T-cell (primary cell): ENCODE measurements around the gene SST. TPM values are rescaled to one million over a fixed set of nuclear protein-coding genes. Genes with fewer than 3 reads are reported as not detected.
"Not testable (repeated sequence)": the region's sequence is repeated elsewhere in the genome, so short reads cannot be mapped to it uniquely, and the experiment has no call there.

Source experiments
- ATAC-seq, 4 experiments: fragments of 200-7000 bp in 3 of 4; fragments of 150-1000 bp in 1 of 4; cut with Tn5 transposase; replicated peaks in 1 of 4; 1 replicate in 3 of 4; 2 replicates in 1 of 4; pipeline ENCODE4 v1.10.0; 2021; ENCODE audit warnings: moderate library complexity in 3 of 4, mild to moderate bottlenecking in 2 of 4, moderate number of reproducible peaks in 1 of 4
- CTCF ChIA-PET, 2 donors: fragments of 300-600 bp; sonication (Branson Sonifier 250); formaldehyde crosslinking; loops; one replicate each; lab custom pipeline; 2022; ENCODE audit warnings: antibody characterized with exemption in 2 of 2; lab: Charles Lee
- POLR2A ChIA-PET, 2 donors: fragments of 300-600 bp; sonication (Branson Sonifier 250); formaldehyde crosslinking; loops; one replicate each; lab custom pipeline; 2022; ENCODE audit warnings: antibody characterized with exemption in 2 of 2; lab: Charles Lee
- DNase-seq, 35 experiments: peaks; one replicate each; pipeline versions ENCODE4 v3.0.0 to v3.0.0-alpha.2; 2013 to 2023
- H3K27ac ChIP-seq: one replicate; pipeline ENCODE4 v1.5.1; 2013; ENCODE audit warnings: low read length
- H3K27me3 ChIP-seq, 2 experiments: replicated peaks in 1 of 2; 1 replicate in 1 of 2; 2 replicates in 1 of 2; pipeline versions ENCODE4 v1.6.1 to v1.7.0; 2013; ENCODE audit warnings: low read length in 1 of 2, mixed read lengths in 1 of 2; ENCODE audit not compliant: control insufficient read depth in 2 of 2, insufficient read depth in 2 of 2; ENCODE audit errors: extremely low read depth in 1 of 2
- H3K36me3 ChIP-seq, 2 donors: 1 replicate in 1 of 2; 2 replicates in 1 of 2; pipeline versions ENCODE4 v1.6.1 to v1.7.0; 2013; ENCODE audit warnings: low read length in 1 of 2; ENCODE audit not compliant: control insufficient read depth in 2 of 2, insufficient read depth in 1 of 2; ENCODE audit errors: extremely low read depth in 1 of 2
- H3K4me1 ChIP-seq, 2 experiments: 1 replicate in 1 of 2; 2 replicates in 1 of 2; pipeline versions ENCODE4 v1.6.1 to v1.7.0; 2013; ENCODE audit warnings: low read length in 2 of 2, mixed read lengths in 1 of 2; ENCODE audit not compliant: insufficient read depth in 2 of 2, control insufficient read depth in 1 of 2; ENCODE audit errors: extremely low read depth in 1 of 2
- H3K4me3 ChIP-seq, 2 donors: 1 replicate in 1 of 2; 2 replicates in 1 of 2; pipeline versions ENCODE4 v1.5.1 to v1.7.0; 2013; ENCODE audit warnings: mild to moderate bottlenecking in 2 of 2, low read length in 1 of 2, moderate library complexity in 1 of 2; ENCODE audit not compliant: control insufficient read depth in 1 of 2; ENCODE audit errors: extremely low read depth in 1 of 2
- H3K9me3 ChIP-seq: 2 replicates; pipeline ENCODE4 v1.7.0; 2013
- H3K27ac Mint-ChIP-seq, 2 donors: one replicate each; pipeline ENCODE4 v1.8.0; 2020 to 2021; ENCODE audit warnings: mild to moderate bottlenecking in 2 of 2, mixed read lengths in 2 of 2
- H3K27me3 Mint-ChIP-seq, 2 donors: one replicate each; pipeline ENCODE4 v1.8.0; 2021 to 2022; ENCODE audit warnings: mixed read lengths in 2 of 2
- H3K36me3 Mint-ChIP-seq: one replicate; pipeline ENCODE4 v1.8.0; 2021; ENCODE audit warnings: mixed read lengths
- H3K4me1 Mint-ChIP-seq, 3 donors: one replicate each; pipeline ENCODE4 v1.8.0; 2020 to 2022; ENCODE audit warnings: mixed read lengths in 3 of 3, mild to moderate bottlenecking in 1 of 3
- H3K4me3 Mint-ChIP-seq, 3 donors: one replicate each; pipeline ENCODE4 v1.8.0; 2020 to 2022; ENCODE audit warnings: mild to moderate bottlenecking in 3 of 3, mixed read lengths in 3 of 3, moderate library complexity in 3 of 3
- H3K9me3 Mint-ChIP-seq, 3 donors: one replicate each; pipeline ENCODE4 v1.8.0; 2020 to 2022; ENCODE audit warnings: mixed read lengths in 3 of 3
- WGBS: methylation state at CpG from one replicate; pipeline ENCODE4 v1.1.5; 2013; ENCODE audit warnings: missing lambda C conversion rate; ENCODE audit not compliant: insufficient coverage; 5-methylcytosine and 5-hydroxymethylcytosine counted together
- total RNA-seq, 35 experiments: library from RNA in 6 of 35; stranded (reverse) in 6 of 35; fragments of 120-200 nt in 1 of 35; gene quantifications; one replicate each; pipeline versions ENCODE4 v1.2.1 to v1.2.4 and lab custom pipeline; 2013 to 2026

SST gene
- total RNA-seq, 5 donors from 2014 or later (not counting 1 experiment from before 2014, with no cell fraction given): not detected

DNA sequence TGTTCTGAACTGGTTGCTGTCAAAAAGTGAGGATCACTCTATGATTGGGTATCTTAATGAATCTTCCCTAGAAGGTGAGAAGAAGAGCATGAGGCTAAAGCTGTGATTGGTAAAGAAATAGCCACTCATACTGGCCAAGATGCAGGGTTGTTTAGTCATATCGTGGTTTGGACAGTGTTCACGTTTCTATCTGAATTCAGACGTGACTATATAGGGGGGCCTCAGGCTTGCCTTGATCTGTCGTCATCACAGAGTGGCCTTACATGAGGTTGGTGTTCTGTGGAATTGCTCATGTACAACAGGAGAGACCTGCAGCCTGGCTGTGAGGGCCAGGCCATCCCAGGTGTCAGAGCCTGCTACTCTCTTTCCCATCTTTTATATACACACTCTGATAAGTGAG is 19.8 kb upstream of the SST start:
- DNase-seq (no peak), ATAC-seq (no peak)
- Histone ChIP-seq H3K4me1 (no peaks in the 10 kb centered on the region), H3K27me3 (peaks cover 0 to 7% of the 10 kb centered on the region in 2 experiments), H3K4me3 (no peak overlapping the region), H3K36me3 (no peaks in the 10 kb centered on the region), H3K9me3 (no peaks in the 10 kb centered on the region), H3K27ac (no peak overlapping the region)
- WGBS: 67% methylated on average over 4 of the region's 4 CpGs
- POLR2A ChIA-PET: no interaction called here
- Mint-ChIP-seq H3K4me1 (no peaks in the 10 kb centered on the region), H3K9me3 (peaks cover 4 to 15% (median 13%) of the 10 kb centered on the region in 3 donors), H3K27me3 (peaks cover 32 to 37% of the 10 kb centered on the region in 2 donors), H3K36me3 (no peaks in the 10 kb centered on the region), H3K27ac (no peak overlapping the region), H3K4me3 (no peak overlapping the region)
- CTCF ChIA-PET: no interaction called here

- Mint-ChIP-seq H3K36me3 (no peaks in the 10 kb centered on the region), H3K4me1 (no peaks in the 10 kb centered on the region), H3K9me3 (peaks cover 4 to 15% (median 13%) of the 10 kb centered on the region in 3 donors), H3K4me3 (no peak overlapping the region), H3K27me3 (peaks cover 27 to 29% of the 10 kb centered on the region in 2 donors), H3K27ac (no peak overlapping the region)
- Histone ChIP-seq H3K4me1 (no peaks in the 10 kb centered on the region), H3K27ac (no peak overlapping the region), H3K4me3 (no peak overlapping the region), H3K27me3 (peaks cover 0 to 9% of the 10 kb centered on the region in 2 experiments), H3K9me3 (no peaks in the 10 kb centered on the region), H3K36me3 (no peaks in the 10 kb centered on the region)
- ChIA-PET POLR2A (no interaction called here), CTCF (no interaction called here)
- ATAC-seq (no peak), DNase-seq (no peak)
- WGBS: no CpG with 5 or more reads among the region's 5 CpGs
Measured at GRCh38 chr3:187686621-187687273, 16.6 kb upstream of the SST start.

DNA sequence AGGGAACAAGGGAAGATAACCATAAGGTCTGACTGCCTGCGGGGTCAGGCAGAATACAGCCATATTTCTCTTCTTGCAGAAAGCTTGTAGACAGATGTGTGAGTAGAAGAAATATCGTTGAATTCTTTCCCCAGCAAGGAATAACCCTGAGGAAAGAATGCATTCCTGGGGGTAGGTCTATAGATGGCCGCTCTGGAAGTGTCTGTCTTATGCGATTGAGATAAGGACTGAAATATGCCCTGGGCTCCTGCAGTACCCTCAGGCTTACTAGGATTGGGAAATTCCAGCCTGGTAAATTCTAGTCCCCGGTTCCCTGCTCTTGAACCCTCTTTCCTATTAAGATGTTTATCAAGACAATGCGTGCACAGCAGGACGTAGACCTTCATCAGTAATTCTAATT is 15.8 kb upstream of the SST start:
- Histone ChIP-seq H3K4me3 (no peak overlapping the region), H3K9me3 (no peaks in the 10 kb centered on the region), H3K27me3 (peaks cover 0 to 11% of the 10 kb centered on the region in 2 experiments), H3K27ac (no peak overlapping the region), H3K36me3 (no peaks in the 10 kb centered on the region), H3K4me1 (no peaks in the 10 kb centered on the region)
- WGBS: 97% methylated on average over 3 of the region's 7 CpGs
- CTCF ChIA-PET: no interaction called here
- Mint-ChIP-seq H3K36me3 (no peaks in the 10 kb centered on the region), H3K27ac (no peak overlapping the region), H3K27me3 (peaks cover 20 to 28% of the 10 kb centered on the region in 2 donors), H3K4me1 (no peaks in the 10 kb centered on the region), H3K9me3 (peaks cover 4 to 15% (median 13%) of the 10 kb centered on the region in 3 donors), H3K4me3 (no peak overlapping the region)
- POLR2A ChIA-PET: no interaction called here
- ATAC-seq (no peak), DNase-seq (no peak)

GRCh38 chr3:187684880-187685279 is 14.7 kb upstream of the SST start:
- Mint-ChIP-seq H3K9me3 (peaks cover 4 to 15% (median 13%) of the 10 kb centered on the region in 3 donors), H3K27me3 (peaks cover 26 to 33% of the 10 kb centered on the region in 2 donors), H3K4me3 (no peak overlapping the region), H3K27ac (no peak overlapping the region), H3K4me1 (no peaks in the 10 kb centered on the region), H3K36me3 (no peaks in the 10 kb centered on the region)
- ChIA-PET POLR2A (no interaction called here), CTCF (interaction anchor here in 1 of 2 donors (0.6 to 0.7 kb wide), 2 partner anchors 1350 to 1924 kb away, joined by 3 to 4 read pairs; no protein-coding TSS in a partner anchor)
- H3K4me1 ChIP-seq: no peaks in the 10 kb centered on the region
- H3K27me3 ChIP-seq: peaks cover 0 to 14% of the 10 kb centered on the region in 2 experiments
- no peaks in the 10 kb centered on the region for H3K9me3 ChIP-seq
- H3K27ac ChIP-seq: no peak overlapping the region
- no CpG with 5 or more reads among the region's 2 CpGs for WGBS
- DNase-seq: no peak
- no peak for ATAC-seq
- H3K4me3 ChIP-seq: no peak overlapping the region
- no peaks in the 10 kb centered on the region for H3K36me3 ChIP-seq

DNA sequence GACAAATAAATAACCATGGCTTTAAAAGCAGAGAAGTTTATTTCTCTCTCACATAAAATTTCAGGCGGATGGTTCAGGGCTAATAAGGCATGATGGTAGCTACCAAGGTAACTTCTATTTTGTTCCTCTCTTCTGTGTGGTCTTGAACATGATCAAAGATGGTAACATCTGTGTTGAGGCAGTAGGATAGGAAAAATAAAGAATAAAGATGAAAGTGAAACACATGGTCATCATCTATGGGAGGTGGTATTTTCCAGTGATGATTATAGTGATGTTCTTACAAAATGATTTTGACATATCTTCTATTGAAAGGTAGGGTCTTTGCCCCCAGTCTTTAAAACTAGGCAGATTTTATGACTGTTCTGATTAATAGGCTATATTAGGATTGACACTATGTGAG is 14.2 kb upstream of the SST start:
- Mint-ChIP-seq H3K27ac (no peak overlapping the region), H3K4me3 (no peak overlapping the region), H3K9me3 (peaks cover 4 to 15% (median 13%) of the 10 kb centered on the region in 3 donors), H3K4me1 (peaks cover 0 to 2% (median 0%) of the 10 kb centered on the region in 3 donors), H3K27me3 (peaks cover 30 to 33% of the 10 kb centered on the region in 2 donors), H3K36me3 (no peaks in the 10 kb centered on the region)
- Histone ChIP-seq H3K27ac (no peak overlapping the region), H3K36me3 (no peaks in the 10 kb centered on the region), H3K4me1 (no peaks in the 10 kb centered on the region), H3K27me3 (peaks cover 0 to 17% of the 10 kb centered on the region in 2 experiments), H3K4me3 (no peak overlapping the region), H3K9me3 (no peaks in the 10 kb centered on the region)
- ChIA-PET CTCF (interaction anchor here (0.6 to 1.5 kb wide), 4 partner anchors 346 to 1923 kb away, joined by 3 to 10 read pairs (median 4); no protein-coding TSS in a partner anchor), POLR2A (interaction anchor here in 1 of 2 donors (0.7 kb wide), 1 partner anchor 377 kb away, joined by 3 read pairs; no protein-coding TSS in a partner anchor)
- no peak for ATAC-seq
- DNase-seq: no peak
- no CpG with 5 or more reads among the region's 1 CpG for WGBS

GRCh38 chr3:187681756-187682155 is 11.6 kb upstream of the SST start:
- H3K4me3 Mint-ChIP-seq, H3K36me3 Mint-ChIP-seq, H3K27ac ChIP-seq, POLR2A ChIA-PET, H3K27ac Mint-ChIP-seq, H3K4me3 ChIP-seq, H3K9me3 ChIP-seq, H3K36me3 ChIP-seq, ATAC-seq, H3K4me1 Mint-ChIP-seq, DNase-seq, H3K4me1 ChIP-seq: not testable (repeated sequence)
- WGBS: 73% methylated on average over 8 of the region's 11 CpGs
- H3K27me3 Mint-ChIP-seq: peaks cover 35 to 40% of the 10 kb centered on the region in 2 donors
- CTCF ChIA-PET: interaction anchor here (0.6 to 7.9 kb wide), 5 partner anchors 10 to 368 kb away, joined by 3 to 198 read pairs (median 8); no protein-coding TSS in a partner anchor
- peaks cover 0 to 12% of the 10 kb centered on the region in 2 experiments for H3K27me3 ChIP-seq
- H3K9me3 Mint-ChIP-seq: peaks cover 4 to 14% (median 12%) of the 10 kb centered on the region in 3 donors
